Activated CD8-positive, alpha-beta memory T cell treated with anti-CD3 and anti-CD28 coated beads for 1 hour (primary cell): ENCODE results near the gene MLXIPL.
"Not testable (repeated sequence)": the region's sequence is repeated elsewhere in the genome, so short reads cannot be mapped to it uniquely, and the experiment has no call there.

Experiments used
- DNase-seq, 2 donors: peaks; one replicate each; pipeline ENCODE4 v3.0.0-alpha.2; 2020; ENCODE audit warnings: low read depth in 1 of 2; ENCODE audit errors: extremely low read depth in 1 of 2

MLXIPL gene, protein sequence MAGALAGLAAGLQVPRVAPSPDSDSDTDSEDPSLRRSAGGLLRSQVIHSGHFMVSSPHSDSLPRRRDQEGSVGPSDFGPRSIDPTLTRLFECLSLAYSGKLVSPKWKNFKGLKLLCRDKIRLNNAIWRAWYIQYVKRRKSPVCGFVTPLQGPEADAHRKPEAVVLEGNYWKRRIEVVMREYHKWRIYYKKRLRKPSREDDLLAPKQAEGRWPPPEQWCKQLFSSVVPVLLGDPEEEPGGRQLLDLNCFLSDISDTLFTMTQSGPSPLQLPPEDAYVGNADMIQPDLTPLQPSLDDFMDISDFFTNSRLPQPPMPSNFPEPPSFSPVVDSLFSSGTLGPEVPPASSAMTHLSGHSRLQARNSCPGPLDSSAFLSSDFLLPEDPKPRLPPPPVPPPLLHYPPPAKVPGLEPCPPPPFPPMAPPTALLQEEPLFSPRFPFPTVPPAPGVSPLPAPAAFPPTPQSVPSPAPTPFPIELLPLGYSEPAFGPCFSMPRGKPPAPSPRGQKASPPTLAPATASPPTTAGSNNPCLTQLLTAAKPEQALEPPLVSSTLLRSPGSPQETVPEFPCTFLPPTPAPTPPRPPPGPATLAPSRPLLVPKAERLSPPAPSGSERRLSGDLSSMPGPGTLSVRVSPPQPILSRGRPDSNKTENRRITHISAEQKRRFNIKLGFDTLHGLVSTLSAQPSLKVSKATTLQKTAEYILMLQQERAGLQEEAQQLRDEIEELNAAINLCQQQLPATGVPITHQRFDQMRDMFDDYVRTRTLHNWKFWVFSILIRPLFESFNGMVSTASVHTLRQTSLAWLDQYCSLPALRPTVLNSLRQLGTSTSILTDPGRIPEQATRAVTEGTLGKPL

DNA sequence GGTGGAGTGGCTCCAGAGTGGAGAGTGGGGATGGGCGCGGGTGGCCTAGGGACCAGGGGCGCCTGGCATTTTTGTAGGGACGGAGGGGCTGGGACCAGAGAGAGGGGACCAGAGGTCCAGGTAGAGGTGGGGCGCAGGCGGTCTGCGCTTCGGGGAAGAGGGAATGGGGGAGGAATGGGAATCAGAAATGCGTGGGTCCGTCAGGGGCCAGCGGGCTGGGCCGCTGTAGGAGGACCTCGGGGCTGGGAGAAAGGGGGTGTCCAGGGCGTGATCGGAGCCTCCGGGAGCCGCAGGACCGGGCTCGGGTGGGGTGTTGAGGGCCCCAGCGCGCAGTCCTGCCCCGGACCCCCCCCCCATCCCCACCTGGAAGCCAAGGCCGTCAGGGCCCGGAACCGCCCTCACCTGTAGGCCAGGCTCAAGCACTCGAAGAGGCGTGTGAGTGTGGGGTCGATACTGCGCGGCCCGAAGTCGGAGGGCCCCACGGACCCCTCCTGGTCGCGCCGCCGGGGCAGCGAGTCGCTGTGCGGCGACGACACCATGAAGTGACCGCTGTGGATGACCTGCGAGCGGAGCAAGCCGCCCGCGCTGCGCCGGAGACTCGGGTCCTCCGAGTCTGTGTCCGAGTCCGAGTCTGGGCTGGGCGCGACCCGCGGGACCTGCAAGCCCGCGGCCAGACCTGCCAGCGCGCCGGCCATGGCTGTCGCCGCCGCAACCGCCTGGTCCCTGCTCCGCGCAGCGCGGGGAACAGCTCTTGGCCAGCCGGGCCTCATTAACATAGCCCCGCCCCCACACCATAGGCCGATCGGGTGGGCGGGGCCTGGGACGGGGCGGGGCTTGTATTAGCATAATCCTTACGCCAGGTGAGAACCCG is at the start of gene MLXIPL:
TSS of gene MLXIPL (minus strand) at position 725 of the 871 bp plus-strand sequence. CDS start at position 695, 30 bp downstream.
- peak in 1 of 2 donors; percentile 22 for DNase-seq

DNA sequence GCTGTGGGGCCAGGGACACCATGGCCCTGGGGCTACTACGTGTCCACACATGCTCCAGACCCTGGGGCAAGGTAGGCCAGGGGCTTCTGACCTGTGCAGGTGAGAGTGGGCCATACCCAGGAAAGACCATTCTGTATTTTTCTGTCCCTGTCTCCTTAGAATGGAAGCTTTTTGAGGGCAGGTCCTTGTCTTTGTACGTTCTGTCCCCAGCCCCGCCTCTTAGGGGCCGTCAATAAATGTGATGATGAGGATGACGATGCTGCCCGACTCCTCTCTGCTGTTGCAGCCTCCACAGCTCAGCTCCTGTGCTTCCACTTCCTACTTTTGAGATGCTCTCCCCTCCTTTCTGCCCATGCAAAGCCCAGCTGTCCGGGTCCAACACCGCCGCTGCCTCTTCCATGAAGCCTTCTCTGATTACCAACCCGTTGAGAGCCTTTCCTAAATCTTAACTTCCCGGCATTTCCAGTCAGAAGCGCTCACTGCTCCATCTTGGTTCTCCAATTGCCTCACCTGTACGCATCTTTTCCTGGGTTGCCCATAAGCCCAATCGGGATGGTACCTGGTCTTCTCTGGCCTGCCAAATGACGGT is 47.6 kb upstream of the MLXIPL start:
- DNase-seq, result no peak

DNA sequence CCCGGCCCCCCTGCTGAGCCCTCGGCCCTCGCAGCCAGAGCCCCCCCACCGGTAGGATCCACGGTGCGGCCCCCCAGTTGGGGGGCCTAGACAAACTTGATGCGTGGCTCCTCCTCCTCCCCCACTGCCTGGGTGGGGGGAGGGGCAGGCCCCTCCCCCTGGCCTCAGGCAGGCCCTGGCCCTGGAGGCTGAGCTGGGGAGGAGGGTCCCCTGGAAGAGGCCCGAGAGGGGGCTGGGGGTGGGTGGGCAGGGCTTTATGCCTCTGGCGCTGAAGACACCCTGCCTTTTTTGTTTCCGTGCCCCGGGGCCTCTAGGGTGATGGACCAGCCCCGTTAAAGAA is 47.0 kb upstream of the MLXIPL start:
- no peak for DNase-seq

DNA sequence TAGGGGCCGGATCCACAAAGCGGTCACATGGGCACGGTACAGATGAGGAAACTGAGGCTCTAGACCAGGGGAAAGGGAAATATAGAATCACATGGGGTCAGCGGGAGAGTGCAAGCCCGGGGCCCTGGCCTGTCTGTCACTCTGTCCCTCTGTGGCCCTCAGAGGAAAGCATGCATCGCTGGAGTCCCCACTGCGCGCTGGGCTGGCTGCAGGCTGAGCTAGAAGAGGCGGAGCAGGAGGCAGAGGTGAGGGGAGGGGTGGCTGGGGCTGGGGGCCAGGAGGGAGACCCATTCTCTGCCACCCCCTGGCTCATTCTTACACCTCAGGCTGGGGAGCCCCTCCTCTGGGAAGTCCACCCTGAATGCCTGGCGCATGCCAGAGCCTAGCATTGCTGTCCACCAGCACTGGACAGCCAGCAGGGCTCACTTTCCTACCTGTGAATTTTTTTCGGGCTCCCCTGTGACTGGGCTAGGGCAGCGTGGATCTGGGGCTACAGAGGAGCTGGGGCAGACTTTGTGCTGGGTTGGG is 45.6 kb upstream of the MLXIPL start:
- no peak for DNase-seq

DNA sequence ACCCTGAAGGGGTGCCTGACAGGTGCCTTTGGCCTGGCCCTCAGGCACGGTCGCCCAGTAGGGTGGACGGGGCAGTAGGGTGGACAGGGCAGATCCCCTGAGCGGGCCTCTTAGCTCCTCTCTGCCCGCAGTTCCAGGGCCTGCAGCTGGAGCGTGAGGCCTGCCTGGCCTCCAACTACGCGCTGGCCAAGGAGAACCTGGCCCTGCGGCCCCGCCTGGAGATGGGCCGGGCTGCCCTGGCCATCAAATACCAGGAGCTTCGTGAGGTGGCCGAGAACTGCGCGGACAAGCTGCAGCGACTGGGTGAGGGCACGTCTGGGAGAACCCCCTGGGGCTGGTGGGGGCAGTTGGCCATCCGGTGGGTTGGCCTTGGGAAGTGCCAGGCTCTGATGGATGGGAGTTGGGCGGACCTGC is 45.0 kb upstream of the MLXIPL start:
- DNase-seq, result no peak

DNA sequence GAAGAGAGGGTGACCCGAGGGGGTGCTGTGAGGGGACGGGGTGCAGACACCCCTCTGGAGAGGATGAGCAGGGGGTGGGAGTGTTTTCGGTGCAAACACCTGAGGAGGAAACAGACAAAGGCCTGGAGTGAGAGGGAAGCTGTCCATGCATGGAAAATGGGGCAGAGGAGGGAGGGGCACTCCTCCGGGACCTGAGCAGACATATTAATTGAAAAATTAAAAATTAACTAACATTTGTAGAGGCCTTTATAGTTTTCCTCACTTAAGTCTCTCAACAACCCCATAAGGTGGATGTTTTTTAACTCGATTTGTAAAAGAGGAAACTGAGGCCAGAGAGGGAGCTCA is 44.5 kb upstream of the MLXIPL start:
- no peak for DNase-seq

DNA sequence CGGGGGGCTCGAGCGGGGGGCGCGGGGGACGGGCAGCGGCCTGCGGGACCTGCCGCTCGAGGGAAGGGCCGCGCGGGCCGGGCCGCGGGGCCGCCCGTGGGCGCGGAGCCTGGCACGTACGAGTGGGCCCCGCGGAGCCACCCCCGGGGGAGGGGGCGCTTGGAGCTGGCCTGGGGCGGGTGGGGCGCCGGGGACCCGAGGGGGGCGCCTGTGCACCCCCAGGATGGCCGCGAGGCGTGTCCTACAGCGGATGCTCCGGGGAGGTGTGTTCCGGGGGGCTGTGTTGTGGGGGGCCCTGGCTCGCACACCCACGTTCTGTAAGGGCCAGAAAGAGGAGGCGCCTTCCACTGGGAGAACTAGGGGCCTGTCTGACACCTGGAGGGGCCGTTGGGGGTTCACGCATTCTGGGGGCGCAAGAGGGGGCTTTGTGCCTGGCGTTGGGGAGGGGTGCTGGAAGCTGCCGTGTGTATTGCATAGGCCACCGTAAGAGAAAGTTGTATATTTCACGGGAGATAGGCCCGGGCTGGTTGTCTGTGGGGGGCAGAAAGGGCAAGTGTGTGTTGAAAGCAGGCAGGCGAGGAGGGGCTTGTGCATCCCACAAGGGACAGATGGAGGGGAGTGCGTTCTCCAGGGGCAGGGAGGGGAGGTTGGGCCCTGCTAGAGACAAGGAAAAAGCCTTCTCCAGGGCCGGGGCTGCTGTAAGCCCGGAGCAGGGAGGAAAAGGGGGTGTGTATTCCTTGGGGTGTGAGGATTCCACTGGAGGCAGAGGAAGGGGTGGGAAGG is 44.0 kb upstream of the MLXIPL start:
- DNase-seq, result no peak

DNA sequence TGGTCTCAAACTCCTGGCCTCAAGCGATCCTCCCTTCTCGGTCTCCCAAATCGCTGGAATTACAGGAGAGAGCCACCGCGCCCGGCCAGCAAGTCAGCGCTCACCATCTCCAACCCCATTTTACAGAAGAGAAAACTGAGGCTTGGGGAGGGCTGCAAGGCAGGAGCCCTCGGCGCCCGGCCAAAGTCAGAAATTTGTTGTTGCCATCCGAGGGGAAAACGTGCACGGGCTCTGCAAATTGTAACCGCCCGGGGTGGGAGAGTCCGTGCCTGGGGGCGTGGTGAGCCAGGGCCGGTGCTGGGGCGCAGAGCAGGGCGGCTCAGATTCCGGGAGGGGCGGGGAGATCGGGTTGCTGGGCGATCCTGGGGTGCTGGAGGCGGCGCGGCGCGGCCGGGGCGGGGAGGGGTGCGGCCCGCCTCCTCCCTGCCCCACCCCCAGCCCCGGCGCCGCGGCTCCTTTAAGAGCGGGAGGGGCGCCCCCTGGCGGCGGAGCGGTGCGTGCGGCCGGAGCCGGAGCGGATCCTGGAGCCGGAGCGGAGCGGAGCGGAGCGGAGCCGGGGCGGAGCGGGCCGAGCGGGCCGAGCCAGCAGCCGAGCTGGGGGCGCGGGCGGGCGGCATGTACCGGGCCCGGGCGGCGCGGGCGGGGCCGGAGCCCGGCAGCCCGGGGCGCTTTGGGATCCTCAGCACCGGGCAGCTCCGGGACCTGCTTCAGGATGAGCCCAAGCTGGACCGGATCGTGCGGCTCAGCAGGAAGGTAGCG is 43.2 kb upstream of the MLXIPL start, which contains the start of gene VPS37D:
TSS of gene VPS37D (plus strand) at position 488 of the 759 bp plus-strand sequence. CDS start at position 616, 128 bp downstream.
- DNase-seq, result peak; percentile 78 to 95

DNA sequence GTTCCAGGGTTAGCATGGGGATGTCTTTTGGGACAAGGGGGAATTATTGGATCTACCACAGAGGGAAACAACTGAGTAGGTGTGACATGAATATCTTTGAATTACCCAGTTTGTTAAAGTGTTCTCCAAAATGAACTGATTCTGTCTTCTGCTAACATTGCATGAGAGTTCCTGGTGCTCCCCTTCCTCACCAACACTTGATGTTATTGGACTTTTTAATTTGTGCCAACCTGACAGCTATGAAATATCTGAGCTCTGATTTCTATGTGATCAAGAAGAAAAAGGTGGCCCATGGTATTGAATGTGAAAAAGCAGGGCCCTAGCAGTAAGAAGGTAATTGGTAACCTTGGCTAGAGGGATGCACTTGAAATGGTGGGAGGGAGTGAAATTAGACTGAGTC is 38.7 kb upstream of the MLXIPL start:
- DNase-seq, result no peak

DNA sequence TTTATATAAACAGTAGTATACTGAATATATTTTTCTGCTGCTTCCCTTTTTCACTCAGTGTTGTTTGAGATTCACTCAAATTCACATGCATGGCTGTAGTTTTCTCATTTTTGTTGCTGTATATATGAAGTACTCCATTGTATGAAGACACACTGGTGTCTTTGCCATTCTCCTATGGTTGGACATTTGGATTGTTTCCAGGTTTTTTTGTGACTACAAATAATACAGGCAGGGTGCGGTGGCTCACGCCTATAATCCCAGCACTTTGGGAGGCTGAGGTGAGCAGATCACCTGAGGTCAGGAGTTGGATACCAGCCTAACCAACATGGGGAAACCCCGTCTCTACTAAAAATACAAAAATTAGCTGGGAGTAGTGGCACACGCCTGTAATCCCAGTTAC is 36.3 kb upstream of the MLXIPL start:
- DNase-seq, result not testable (repeated sequence)

DNA sequence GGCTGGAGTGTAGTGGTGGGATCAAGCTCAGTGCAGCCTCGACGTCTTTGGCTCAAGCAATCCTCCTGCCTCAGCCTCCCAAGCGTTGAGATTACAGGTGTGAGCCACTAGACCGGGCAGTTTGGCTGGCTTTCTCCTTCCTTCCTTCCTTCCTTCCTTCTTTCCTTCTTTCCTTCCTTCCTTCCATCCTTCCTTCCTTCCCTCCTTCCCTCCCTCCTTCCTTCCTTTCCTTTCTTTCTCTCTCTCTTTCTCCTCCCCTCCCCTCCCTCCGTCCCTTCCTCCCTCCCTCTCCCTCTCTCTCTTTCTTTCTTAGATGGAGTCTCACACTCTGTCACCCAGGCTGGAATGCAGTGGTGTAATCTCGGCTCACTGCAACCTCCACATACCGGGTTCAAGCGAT is 35.7 kb upstream of the MLXIPL start:
- DNase-seq, result no peak

DNA sequence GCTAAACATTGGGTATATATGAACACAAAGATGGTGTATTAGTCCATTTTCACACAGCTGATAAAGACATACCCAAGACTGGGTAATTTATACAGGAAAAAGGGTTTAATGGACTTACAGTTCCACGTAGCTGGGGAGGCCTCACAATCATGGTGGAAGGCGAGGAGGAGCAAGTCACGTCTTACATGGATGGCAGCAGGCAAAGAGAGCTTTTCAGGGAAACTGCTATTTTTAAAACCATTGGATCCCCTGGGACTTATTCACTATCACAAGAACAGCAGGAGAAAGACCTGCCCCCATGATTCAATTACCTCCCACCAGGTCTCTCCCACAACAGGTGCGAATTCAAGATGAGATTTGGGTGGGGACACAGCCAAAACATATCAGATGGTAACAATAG is 31.0 kb upstream of the MLXIPL start:
- DNase-seq, result not testable (repeated sequence)

DNA sequence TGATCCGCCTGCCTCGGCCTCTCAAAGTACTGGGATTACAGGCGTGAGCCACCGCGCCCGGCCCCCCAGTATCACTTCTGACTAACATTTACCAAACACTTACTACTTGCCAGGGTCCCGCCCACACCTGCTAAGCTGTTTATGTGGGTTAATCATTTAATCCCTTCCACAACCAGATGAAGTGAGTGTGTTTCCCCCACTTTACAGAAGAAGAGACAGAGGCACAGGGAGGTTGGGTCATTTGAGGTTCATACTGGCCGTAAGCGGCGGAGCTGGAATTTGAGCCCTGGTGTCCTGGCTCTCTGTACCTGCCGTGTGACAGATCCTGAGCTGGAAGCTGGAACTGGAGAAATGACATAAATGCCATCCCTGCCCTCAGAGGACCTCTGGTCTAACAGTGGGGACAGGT is 28.2 kb upstream of the MLXIPL start:
- no peak for DNase-seq

DNA sequence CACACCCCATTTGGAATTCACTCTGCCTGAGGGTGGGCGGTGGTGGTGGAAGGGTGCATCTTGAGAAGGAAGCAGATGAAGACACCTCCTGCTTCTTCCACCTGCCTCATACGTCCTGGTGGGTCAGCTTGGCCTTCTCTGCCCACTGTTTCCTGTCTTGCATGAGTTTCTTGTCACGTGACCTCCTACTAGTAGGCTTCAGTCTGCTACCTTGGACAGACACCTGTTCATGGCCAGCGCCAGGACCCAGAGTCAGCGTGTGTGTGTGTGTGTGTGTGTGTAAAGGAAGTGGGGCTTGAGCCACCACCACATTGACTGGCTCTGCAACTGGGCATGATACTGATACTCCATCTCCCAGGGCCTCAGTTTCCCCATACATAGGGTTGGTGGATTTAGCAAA is 26.2 kb upstream of the MLXIPL start:
- DNase-seq, result no peak

DNA sequence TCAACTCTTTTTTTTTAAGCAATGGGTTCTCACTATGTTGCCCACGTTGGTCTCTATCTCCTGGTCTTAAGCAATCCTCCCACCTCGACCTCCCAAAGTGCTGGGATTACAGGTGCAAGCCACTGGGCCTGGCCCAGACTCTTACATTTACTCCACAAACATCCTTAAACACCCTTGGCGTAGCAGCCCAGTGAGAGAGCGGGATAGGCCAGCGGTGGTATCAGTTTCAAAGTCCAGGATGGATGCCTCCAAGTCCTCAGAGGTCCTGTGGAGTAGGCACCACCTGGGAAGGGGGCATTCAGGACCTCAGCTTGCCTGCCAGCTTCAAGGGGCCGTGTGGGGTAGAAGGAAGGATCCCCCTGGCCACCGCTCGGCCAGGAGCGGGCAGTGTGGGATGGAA is 25.3 kb upstream of the MLXIPL start:
- no peak for DNase-seq

DNA sequence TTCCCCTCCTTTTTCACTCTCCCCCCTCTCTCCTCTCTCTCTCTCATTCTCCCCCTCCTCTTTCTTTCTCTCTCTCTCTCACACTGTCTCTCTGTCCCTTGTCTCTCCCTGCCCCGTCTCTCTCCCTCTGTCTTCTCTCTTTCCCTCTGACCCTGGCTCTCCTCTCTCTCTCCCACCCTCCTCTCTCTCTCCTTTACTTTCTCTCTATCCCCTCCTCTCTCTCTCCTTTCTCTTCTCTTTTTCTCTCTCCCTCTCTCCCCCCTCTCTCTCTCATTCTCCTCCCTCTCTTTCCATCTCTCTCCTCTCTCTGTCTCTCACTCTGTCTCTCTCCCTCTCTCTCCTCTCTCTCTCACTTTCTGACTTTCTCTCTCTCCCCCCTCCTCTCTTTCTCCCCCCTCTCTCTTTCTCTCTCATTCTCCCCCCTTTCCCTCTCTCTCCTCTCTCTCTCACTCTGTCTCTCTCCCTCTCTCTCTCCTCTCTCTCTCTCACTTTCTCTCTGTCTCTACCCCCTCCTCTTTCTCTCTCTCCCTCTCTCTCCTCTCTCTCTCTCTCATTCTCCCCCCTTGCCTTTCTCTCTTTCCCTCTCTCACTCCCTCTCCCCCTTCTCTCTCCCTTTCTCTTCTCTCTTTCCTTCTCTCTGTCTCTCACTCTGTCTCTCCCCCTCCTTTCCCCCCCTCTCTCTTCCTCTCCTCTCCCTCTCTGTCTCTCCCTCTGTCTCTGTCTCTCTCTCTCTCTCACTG is 24.4 kb upstream of the MLXIPL start:
- DNase-seq, result no peak

DNA sequence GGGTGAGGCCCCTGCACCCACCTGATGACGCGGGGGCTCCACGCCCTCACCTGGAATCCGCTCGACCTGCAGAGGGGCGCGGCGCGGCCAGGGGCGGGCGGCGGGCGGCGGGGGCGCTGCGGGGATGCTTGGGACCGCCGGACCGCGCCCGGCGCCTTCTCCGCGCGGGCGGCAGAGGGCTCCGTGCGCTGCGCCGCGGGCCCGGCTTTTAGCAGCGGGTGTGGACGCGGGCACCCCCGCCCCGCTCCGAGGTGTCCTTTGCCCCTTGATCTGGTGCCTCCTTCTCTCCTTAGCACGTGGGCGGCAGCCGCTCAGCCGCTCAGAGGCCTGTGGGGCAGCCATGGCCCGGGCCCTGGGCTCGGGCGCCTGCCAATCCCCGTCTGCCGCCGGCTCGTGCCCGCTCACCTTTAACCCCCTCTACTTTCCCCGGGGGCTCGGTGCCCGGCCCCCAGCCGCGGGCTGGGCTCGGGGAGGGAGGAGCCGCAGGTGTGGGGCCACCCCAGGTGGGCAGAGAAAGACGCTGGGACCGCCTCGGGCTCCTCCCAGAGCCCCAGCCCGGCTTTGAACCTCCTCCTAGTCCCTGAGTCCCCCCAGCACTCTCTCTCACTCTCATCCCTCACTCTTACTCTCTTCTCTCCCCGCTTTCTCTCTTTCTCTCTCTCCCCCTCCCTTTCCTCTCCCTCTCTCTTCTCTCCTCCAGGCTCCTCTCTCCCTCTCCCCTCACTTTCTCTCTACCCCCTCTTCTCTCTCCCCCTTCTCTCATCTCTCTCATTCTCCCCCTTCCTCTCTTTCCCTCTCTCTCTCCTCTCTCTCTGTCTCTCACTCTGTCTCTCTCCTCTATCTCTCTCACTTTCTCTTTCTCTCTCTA is 23.6 kb upstream of the MLXIPL start:
- no peak for DNase-seq
